ENCODE data around the gene FLNC. TPM values are rescaled to one million over a fixed set of nuclear protein-coding genes. Genes with fewer than 3 reads are reported as not detected.

The FLNC gene
- total RNA-seq, 2 experiments from 2014 or later: not detected

DNA sequence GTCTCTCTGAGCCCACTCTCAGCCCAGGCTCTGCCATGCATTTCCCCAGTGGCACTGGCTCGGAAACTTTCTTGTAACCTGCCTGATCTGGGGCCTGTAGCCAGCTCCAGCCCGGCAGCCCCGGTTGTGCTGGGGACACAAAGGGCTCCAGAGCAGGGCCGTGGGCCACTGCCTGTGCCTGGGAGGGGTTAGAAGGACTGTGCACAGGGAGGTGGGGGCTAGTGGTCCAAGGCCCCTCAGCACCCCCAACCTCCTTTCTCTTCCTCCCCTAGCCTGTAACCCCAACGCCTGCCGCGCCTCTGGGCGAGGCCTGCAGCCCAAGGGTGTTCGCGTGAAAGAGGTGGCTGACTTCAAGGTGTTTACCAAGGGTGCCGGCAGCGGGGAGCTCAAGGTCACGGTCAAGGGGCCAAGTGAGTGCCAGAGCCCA is 9.6 kb downstream of the FLNC start:
- H3K4me3 Mint-ChIP-seq: no peak overlapping the region
- no peaks in the 10 kb centered on the region for H3K9me3 Mint-ChIP-seq (ENCODE audit: low read depth)
- ATAC-seq (no peak), DNase-seq (no peak)
- peaks cover 2% of the 10 kb centered on the region for H3K4me1 Mint-ChIP-seq
- no peak overlapping the region for H3K27ac Mint-ChIP-seq
- no peaks in the 10 kb centered on the region for H3K36me3 Mint-ChIP-seq
- peaks cover 2% of the 10 kb centered on the region for H3K27me3 Mint-ChIP-seq
- CTCF ChIA-PET: interaction anchor here (6.0 kb wide), 1 partner anchor 42 kb away, joined by 57 read pairs; no protein-coding TSS in a partner anchor

DNA sequence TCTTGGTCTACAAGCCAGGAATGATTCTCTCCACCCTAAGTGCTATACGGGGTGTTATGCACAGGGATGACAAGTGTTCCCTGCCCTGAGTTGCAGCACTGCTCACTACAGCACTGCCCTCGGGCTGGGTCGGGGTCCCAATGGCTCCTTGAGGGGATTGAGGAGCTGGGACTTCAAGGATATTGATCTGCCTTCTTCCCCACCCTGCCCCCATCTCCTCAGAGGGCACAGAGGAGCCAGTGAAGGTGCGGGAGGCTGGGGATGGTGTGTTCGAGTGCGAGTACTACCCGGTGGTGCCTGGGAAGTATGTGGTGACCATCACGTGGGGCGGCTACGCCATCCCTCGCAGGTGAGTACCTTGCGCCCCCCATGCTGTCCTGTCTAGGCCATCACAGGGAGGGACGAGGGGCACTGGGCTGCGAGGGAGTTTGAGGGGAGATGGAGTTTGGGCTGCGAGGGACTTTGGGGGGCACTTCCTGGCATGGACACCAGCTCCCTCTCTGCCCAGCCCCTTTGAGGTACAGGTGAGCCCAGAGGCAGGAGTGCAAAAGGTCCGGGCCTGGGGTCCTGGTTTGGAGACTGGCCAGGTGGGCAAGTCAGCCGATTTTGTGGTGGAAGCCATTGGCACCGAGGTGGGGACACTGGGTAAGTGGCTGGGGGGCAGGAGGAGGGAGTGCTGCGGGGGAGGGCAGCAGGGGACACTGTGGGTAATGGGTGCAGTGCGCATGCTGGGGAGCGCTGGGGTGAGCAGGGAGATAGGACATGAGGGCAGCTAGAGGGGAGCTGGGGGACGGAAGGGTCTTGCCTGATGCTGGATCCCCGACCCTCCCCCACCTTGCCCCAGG is 10.3 kb downstream of the FLNC start:
- H3K9me3 Mint-ChIP-seq (ENCODE audit: low read depth): no peaks in the 10 kb centered on the region

DNA sequence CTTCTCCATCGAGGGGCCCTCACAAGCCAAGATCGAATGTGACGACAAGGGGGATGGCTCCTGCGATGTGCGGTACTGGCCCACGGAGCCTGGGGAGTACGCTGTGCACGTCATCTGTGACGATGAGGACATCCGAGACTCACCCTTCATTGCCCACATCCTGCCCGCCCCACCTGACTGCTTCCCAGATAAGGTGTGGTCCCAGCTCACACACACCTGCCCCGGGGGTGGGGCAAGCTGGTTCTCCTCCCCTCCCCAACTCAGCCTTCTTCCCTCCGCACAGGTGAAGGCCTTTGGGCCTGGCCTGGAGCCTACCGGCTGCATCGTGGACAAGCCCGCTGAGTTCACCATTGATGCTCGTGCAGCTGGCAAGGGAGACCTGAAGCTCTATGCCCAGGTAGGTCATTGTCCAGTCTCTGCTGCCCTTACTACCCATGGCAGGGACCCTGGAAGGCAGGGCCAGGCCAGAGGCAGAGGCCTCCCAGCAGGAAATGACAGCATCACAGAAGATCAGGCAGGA is 11.0 kb downstream of the FLNC start:
- DNase-seq (no peak), ATAC-seq (no peak)
- Mint-ChIP-seq H3K9me3 (ENCODE audit: low read depth) (no peaks in the 10 kb centered on the region), H3K4me1 (peaks cover 2% of the 10 kb centered on the region), H3K4me3 (no peak overlapping the region), H3K27me3 (no peaks in the 10 kb centered on the region), H3K36me3 (no peaks in the 10 kb centered on the region), H3K27ac (no peak overlapping the region)
- CTCF ChIA-PET: interaction anchor here (1.1 to 6.0 kb wide), 5 partner anchors 8 to 41 kb away, joined by 3 to 57 read pairs (median 4); no protein-coding TSS in a partner anchor

More for the DNA sequence above, 10.3 kb downstream of the FLNC start:
- H3K27ac Mint-ChIP-seq: no peak overlapping the region
- no peak for DNase-seq
- CTCF ChIA-PET: interaction anchor here (1.6 to 6.0 kb wide), 3 partner anchors 8 to 41 kb away, joined by 4 to 57 read pairs (median 8); no protein-coding TSS in a partner anchor
- H3K4me3 Mint-ChIP-seq: no peak overlapping the region
- H3K27me3 Mint-ChIP-seq: no peaks in the 10 kb centered on the region
- H3K36me3 Mint-ChIP-seq: no peaks in the 10 kb centered on the region
- no peak for ATAC-seq
- H3K4me1 Mint-ChIP-seq: peaks cover 2% of the 10 kb centered on the region

DNA sequence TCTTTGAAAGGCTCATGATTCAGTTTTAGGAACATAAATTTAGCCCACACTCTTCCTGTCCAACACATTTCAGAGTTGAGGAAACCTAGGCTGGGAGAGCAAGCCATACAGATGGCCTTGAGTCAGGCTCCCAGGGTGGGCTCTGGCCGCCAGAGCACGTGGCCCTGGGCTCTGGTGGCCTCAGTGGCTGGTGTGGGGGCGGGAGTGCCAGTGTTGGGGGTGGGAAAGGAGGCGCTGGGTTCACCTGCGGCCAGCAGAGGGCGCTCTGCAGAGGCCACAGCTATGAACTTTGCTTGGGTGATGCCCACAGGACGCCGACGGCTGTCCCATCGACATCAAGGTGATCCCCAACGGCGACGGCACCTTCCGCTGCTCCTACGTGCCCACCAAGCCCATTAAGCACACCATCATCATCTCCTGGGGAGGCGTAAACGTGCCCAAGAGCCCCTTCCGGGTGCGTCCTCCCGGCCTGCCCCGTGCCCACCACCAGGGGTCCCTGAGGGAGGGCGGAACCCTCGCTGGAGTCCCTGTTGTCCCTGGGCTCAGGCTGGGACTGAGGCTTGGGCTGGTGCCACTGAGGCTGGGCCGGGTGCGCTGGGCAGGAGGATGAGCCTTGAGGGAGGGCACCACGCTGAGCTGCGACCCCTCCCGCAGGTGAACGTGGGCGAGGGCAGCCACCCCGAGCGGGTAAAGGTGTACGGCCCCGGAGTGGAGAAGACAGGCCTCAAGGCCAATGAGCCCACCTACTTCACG is 11.9 kb downstream of the FLNC start:
- ATAC-seq: peak; percentile 73
- Mint-ChIP-seq H3K27ac (no peak overlapping the region), H3K36me3 (no peaks in the 10 kb centered on the region)

DNA sequence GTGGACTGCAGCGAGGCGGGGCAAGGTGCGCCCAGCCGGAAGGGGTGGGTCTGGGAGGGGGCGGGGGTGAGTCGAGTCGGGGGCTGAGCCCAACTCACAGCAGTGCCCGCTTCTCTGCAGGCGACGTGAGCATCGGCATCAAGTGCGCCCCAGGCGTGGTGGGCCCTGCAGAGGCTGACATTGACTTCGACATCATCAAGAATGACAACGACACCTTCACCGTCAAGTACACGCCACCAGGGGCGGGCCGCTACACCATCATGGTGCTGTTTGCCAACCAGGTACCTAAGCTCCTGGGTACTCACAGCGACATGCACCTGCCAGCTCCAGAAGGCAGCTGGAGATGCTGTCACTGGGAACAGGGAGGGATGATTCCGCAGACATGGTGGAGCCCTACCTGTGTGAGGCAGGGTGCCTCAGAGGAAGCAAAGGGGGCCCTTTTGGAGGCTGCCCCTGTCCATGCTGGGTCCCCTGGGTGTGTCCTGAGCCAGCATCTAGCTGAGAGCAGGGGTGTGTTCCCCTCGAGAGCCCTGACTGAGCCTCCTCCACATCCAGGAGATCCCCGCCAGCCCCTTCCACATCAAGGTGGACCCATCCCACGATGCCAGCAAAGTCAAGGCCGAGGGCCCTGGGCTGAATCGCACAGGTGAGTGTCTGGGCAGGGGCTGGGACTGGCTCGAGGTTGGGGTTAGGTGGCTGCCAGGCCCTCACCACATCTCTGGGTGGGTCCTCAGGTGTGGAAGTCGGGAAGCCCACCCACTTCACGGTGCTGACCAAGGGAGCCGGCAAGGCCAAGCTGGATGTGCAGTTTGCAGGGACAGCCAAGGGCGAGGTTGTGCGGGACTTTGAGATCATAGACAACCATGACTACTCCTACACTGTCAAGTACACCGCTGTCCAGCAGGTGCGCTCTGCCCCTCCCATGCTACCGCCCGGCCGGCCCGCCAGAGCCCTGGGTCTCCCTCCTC is 12.8 kb downstream of the FLNC start:
- H3K9me3 Mint-ChIP-seq (ENCODE audit: low read depth): no peaks in the 10 kb centered on the region
- H3K36me3 Mint-ChIP-seq: no peaks in the 10 kb centered on the region
- CTCF ChIA-PET: interaction anchor here (0.7 to 6.0 kb wide), 13 partner anchors 8 to 253 kb away, joined by 3 to 57 read pairs (median 4); partner anchors contain the start of gene ATP6V1F
- H3K27ac Mint-ChIP-seq: no peak overlapping the region
- H3K27me3 Mint-ChIP-seq: no peaks in the 10 kb centered on the region
- ATAC-seq (no peak), DNase-seq (no peak)
- peaks cover 2% of the 10 kb centered on the region for H3K4me1 Mint-ChIP-seq
- no peak overlapping the region for H3K4me3 Mint-ChIP-seq

More for the DNA sequence above, 11.9 kb downstream of the FLNC start:
- CTCF ChIA-PET: interaction anchor here (0.7 to 6.0 kb wide), 14 partner anchors 9 to 253 kb away, joined by 3 to 57 read pairs (median 4); partner anchors contain the start of gene ATP6V1F
- Mint-ChIP-seq H3K9me3 (ENCODE audit: low read depth) (no peaks in the 10 kb centered on the region), H3K27me3 (no peaks in the 10 kb centered on the region), H3K4me1 (peaks cover 2% of the 10 kb centered on the region), H3K4me3 (no peak overlapping the region)
- peak; percentile 67 for DNase-seq

DNA sequence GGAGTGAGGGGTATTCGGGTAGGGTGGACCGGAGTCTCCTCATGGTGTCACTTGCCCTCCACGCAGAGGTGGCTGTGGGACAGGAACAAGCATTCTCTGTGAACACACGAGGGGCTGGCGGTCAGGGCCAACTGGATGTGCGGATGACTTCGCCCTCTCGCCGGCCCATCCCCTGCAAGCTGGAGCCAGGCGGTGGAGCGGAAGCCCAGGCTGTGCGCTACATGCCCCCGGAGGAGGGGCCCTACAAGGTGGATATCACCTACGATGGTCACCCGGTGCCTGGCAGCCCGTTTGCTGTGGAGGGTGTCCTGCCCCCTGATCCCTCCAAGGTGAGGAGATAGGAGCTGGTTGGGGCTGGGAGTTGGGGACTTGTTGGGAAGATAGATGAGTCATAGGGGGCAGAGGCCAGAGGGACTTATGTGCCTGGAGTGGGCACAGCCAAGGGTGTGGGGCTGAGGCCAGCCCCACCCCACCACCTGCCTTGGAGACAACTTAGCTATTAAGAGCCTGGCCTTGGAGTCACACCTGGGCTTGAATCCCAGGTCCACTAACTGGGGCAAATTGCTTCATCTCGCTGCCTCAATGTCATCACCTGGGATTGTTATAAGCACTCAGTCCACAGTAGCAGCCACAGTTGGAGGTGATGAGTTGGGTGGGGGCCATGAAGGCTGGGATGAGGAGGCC is 13.9 kb downstream of the FLNC start:
- H3K4me3 Mint-ChIP-seq: no peak overlapping the region
- no peaks in the 10 kb centered on the region for H3K9me3 Mint-ChIP-seq (ENCODE audit: low read depth)
- no peak overlapping the region for H3K27ac Mint-ChIP-seq
- no peaks in the 10 kb centered on the region for H3K27me3 Mint-ChIP-seq
- ATAC-seq (no peak), DNase-seq (no peak)
- CTCF ChIA-PET: interaction anchor here (6.0 kb wide), 1 partner anchor 38 kb away, joined by 57 read pairs; no protein-coding TSS in a partner anchor
- H3K36me3 Mint-ChIP-seq: no peaks in the 10 kb centered on the region
- peaks cover 2% of the 10 kb centered on the region for H3K4me1 Mint-ChIP-seq

DNA sequence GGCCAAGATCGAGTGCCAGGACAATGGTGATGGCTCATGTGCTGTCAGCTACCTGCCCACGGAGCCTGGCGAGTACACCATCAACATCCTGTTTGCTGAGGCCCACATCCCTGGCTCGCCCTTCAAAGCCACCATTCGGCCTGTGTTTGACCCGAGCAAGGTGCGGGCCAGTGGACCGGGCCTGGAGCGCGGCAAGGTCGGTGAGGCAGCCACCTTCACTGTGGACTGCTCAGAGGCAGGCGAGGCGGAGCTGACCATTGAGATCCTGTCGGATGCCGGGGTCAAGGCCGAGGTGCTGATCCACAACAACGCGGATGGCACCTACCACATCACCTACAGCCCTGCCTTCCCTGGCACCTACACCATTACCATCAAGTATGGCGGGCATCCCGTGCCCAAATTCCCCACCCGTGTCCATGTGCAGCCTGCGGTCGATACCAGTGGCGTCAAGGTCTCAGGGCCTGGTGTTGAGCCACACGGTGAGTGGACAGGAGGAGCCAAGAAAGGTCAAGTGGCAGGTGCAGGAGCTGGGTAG is 14.6 kb downstream of the FLNC start:
- ATAC-seq (no peak), DNase-seq (no peak)
- CTCF ChIA-PET: interaction anchor here (6.0 kb wide), 1 partner anchor 37 kb away, joined by 57 read pairs; no protein-coding TSS in a partner anchor
- no peak overlapping the region for H3K4me3 Mint-ChIP-seq
- no peaks in the 10 kb centered on the region for H3K9me3 Mint-ChIP-seq (ENCODE audit: low read depth)
- H3K36me3 Mint-ChIP-seq: no peaks in the 10 kb centered on the region
- no peak overlapping the region for H3K27ac Mint-ChIP-seq
- H3K27me3 Mint-ChIP-seq: no peaks in the 10 kb centered on the region
- peaks cover 2% of the 10 kb centered on the region for H3K4me1 Mint-ChIP-seq

DNA sequence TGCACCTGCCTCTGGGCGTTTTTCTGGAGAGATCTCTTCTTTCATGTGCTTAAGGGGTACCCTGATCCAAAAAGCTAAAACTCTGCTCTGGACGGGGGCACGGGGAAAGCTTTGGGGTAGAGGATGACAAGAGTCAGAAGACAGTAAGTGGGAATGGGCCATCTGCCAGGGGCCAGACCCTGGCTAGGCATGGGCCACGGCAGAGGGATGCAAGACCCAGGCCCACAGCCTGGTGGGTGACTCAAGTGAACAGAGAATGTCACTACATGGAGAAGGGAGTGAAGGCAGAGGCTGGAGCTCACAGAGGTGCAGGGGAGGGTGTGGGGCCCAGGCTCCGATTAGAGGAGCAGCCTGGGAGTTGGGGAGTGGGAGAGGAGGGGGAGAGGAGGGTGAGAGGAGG is 15.3 kb downstream of the FLNC start:
- no peak overlapping the region for H3K4me3 Mint-ChIP-seq
- H3K27me3 Mint-ChIP-seq: no peaks in the 10 kb centered on the region
- CTCF ChIA-PET: no interaction called here
- peaks cover 2% of the 10 kb centered on the region for H3K4me1 Mint-ChIP-seq
- H3K27ac Mint-ChIP-seq: no peak overlapping the region
- no peaks in the 10 kb centered on the region for H3K36me3 Mint-ChIP-seq
- ATAC-seq (no peak), DNase-seq (no peak)
- H3K9me3 Mint-ChIP-seq (ENCODE audit: low read depth): no peaks in the 10 kb centered on the region

DNA sequence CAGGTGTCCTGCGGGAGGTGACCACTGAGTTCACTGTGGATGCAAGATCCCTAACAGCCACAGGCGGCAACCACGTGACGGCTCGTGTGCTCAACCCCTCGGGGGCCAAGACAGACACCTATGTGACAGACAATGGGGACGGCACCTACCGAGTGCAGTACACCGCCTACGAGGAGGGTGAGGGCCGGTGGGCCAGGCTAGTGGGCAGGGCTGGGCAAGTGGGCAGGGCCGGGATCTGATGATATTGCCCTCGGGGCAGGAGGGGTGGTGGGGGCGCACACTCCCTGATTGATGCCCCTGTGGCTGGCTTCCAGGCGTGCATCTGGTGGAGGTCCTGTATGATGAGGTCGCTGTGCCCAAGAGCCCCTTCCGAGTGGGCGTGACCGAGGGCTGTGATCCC is 15.8 kb downstream of the FLNC start:
- Mint-ChIP-seq H3K27me3 (no peaks in the 10 kb centered on the region), H3K27ac (no peak overlapping the region), H3K4me1 (peaks cover 2% of the 10 kb centered on the region), H3K4me3 (no peak overlapping the region), H3K36me3 (no peaks in the 10 kb centered on the region), H3K9me3 (ENCODE audit: low read depth) (no peaks in the 10 kb centered on the region)
- CTCF ChIA-PET: no interaction called here
- ATAC-seq: no peak
- DNase-seq: no peak

DNA sequence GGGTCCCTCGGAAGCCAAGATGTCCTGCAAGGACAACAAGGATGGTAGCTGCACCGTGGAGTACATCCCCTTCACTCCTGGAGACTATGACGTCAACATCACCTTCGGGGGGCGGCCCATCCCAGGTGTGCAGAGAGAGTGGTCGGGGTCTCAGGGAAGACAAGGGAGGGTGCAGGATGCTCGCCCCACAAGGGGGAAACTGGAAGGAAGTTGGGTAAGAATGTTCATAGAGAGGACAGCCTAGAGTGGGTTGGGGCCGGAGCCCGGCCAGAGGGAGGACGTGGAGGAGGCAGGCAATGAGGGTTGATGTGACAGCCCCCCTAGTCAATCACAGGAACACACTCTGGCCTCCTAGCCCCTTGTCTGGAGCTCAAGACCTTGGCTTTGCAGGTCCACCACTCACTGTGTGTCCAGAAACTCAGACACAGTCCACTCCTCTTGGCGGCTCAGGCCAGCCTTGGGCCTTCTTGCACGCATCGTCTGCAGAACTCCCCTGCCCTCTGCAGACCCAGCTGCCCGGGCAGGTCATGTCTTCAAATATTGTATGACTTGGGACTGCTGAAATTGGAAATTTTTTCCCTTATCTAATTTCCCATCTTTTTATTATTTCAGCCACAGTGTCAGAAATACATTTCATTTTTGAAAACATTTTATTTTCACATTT is 16.7 kb downstream of the FLNC start:
- CTCF ChIA-PET: no interaction called here
- no peaks in the 10 kb centered on the region for H3K27me3 Mint-ChIP-seq
- no peaks in the 10 kb centered on the region for H3K36me3 Mint-ChIP-seq
- H3K4me1 Mint-ChIP-seq: peaks cover 2% of the 10 kb centered on the region
- DNase-seq (no peak), ATAC-seq (no peak)
- H3K4me3 Mint-ChIP-seq: no peak overlapping the region
- H3K27ac Mint-ChIP-seq: no peak overlapping the region
- H3K9me3 Mint-ChIP-seq (ENCODE audit: low read depth): no peaks in the 10 kb centered on the region

DNA sequence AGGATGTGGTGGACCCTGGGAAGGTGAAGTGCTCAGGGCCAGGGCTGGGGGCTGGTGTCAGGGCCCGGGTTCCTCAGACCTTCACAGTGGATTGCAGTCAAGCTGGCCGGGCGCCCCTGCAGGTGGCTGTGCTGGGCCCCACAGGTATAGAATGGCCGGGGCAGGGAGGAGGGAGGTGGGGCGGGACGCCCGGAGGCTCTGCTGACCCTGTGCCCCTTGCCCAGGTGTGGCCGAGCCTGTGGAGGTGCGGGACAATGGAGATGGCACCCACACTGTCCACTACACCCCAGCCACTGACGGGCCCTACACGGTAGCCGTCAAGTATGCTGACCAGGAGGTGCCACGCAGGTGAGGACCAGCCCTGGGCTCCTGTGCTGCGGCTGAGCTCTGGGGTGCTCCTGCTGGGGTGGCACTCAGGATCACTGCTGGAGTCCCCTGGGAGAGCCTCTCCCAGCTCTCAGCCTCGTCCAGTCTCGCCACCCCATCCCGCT is 17.6 kb downstream of the FLNC start:
- ATAC-seq (no peak), DNase-seq (no peak)
- no peaks in the 10 kb centered on the region for H3K4me1 Mint-ChIP-seq
- H3K27me3 Mint-ChIP-seq: no peaks in the 10 kb centered on the region
- H3K36me3 Mint-ChIP-seq: no peaks in the 10 kb centered on the region
- H3K4me3 Mint-ChIP-seq: no peak overlapping the region
- CTCF ChIA-PET: no interaction called here
- no peaks in the 10 kb centered on the region for H3K9me3 Mint-ChIP-seq (ENCODE audit: low read depth)
- H3K27ac Mint-ChIP-seq: no peak overlapping the region

Data from activated CD8-positive, alpha-beta memory T cell treated with anti-CD3 and anti-CD28 coated beads, Interleukin-2, amount 10 ng/mL, durations not matched to agents 7 days and 5 days (primary cell).